CD4-positive, alpha-beta T cell (primary cell): Measurements from ENCODE around the gene USP2. TPM values are rescaled to one million over a fixed set of nuclear protein-coding genes. Genes with fewer than 3 reads are reported as not detected.

Experiments used
- ATAC-seq: fragments of 200-7000 bp; cut with Tn5 transposase; one replicate; pipeline ENCODE4 v1.10.0; 2022; ENCODE audit warnings: mild to moderate bottlenecking; ENCODE audit not compliant: poor library complexity
- CTCF ChIA-PET: fragments of 350-600 bp; sonication (Branson Sonifier 250); formaldehyde crosslinking; loops from one replicate; lab custom pipeline; 2021; ENCODE audit warnings: antibody characterized with exemption, inconsistent platforms; lab: Charles Lee
- POLR2A ChIA-PET: fragments of 350-600 bp; sonication (Branson Sonifier 250); formaldehyde crosslinking; loops from one replicate; lab custom pipeline; 2021; ENCODE audit warnings: antibody characterized with exemption, inconsistent platforms; lab: Charles Lee
- DNase-seq, 14 experiments: peaks; one replicate each; pipeline ENCODE4 v3.0.0-alpha.2; 2013 to 2020; ENCODE audit warnings: mixed read lengths in 2 of 14
- H3K27ac ChIP-seq, 2 donors: one replicate each; pipeline versions ENCODE4 v1.5.1 to v1.7.0; 2013; ENCODE audit warnings: low read length in 2 of 2, low read depth in 1 of 2, mild to moderate bottlenecking in 1 of 2
- H3K27me3 ChIP-seq, 2 experiments: 1 replicate in 1 of 2; 2 replicates in 1 of 2; pipeline versions ENCODE4 v1.6.1 to v1.7.0; 2013; ENCODE audit warnings: low read length in 2 of 2, control low read depth in 1 of 2, mild to moderate bottlenecking in 1 of 2, moderate library complexity in 1 of 2; ENCODE audit not compliant: insufficient read depth in 2 of 2, control insufficient read depth in 1 of 2
- H3K36me3 ChIP-seq: one replicate; pipeline ENCODE4 v1.6.1; 2013; ENCODE audit warnings: low read length, control low read depth; ENCODE audit not compliant: insufficient read depth
- H3K4me1 ChIP-seq: one replicate; pipeline ENCODE4 v1.6.1; 2013; ENCODE audit warnings: low read length, control low read depth; ENCODE audit not compliant: insufficient read depth
- H3K4me3 ChIP-seq: one replicate; pipeline ENCODE4 v1.5.1; 2013; ENCODE audit warnings: mild to moderate bottlenecking, low read length, moderate library complexity
- H3K9me3 ChIP-seq, 2 experiments: 1 replicate in 1 of 2; 2 replicates in 1 of 2; pipeline versions ENCODE4 v1.6.1 to v1.7.0; 2013; ENCODE audit warnings: low read length in 2 of 2, mild to moderate bottlenecking in 2 of 2, control low read depth in 1 of 2, moderate library complexity in 1 of 2; ENCODE audit not compliant: control insufficient read depth in 1 of 2, insufficient read depth in 1 of 2
- H3K27ac Mint-ChIP-seq: one replicate; pipeline ENCODE4 v1.8.0; 2020; ENCODE audit warnings: mixed read lengths
- H3K27me3 Mint-ChIP-seq: one replicate; pipeline ENCODE4 v1.8.0; 2021; ENCODE audit warnings: mixed read lengths
- H3K36me3 Mint-ChIP-seq: one replicate; pipeline ENCODE4 v1.8.0; 2021; ENCODE audit warnings: low read depth, mixed read lengths
- H3K4me1 Mint-ChIP-seq: one replicate; pipeline ENCODE4 v1.8.0; 2021; ENCODE audit warnings: low read depth, mixed read lengths
- H3K4me3 Mint-ChIP-seq: one replicate; pipeline ENCODE4 v1.8.0; 2020; ENCODE audit warnings: mild to moderate bottlenecking, mixed read lengths
- H3K9me3 Mint-ChIP-seq: one replicate; pipeline ENCODE4 v1.8.0; 2020; ENCODE audit warnings: mixed read lengths
- intact Hi-C, 2 experiments: fragments of 100-400 bp; cut with DNase I in 1 of 2; cut with micrococcal nuclease in 1 of 2; formaldehyde crosslinking; loops; one replicate each; pipeline versions ENCODE4 v1.15.1 to v1.9.0; 2023 to 2025; cut with DNase I, micrococcal nuclease
- total RNA-seq, 174 experiments: library from RNA in 2 of 174; stranded (reverse) in 2 of 174; gene quantifications; one replicate each; pipeline ENCODE4 v1.2.3 and lab custom pipeline; 2021 to 2026
- TF ChIP-seq, protein P1 (sequence below): fragments of 200-600 bp; IDR thresholded peaks from one replicate; pipeline ENCODE4 v1.8.0; 2022; ENCODE audit warnings: antibody characterized with exemption, mild to moderate bottlenecking

The USP2 gene
- total RNA-seq, 2 experiments from 2014 or later, result 2.0 to 2.6 TPM

DNA sequence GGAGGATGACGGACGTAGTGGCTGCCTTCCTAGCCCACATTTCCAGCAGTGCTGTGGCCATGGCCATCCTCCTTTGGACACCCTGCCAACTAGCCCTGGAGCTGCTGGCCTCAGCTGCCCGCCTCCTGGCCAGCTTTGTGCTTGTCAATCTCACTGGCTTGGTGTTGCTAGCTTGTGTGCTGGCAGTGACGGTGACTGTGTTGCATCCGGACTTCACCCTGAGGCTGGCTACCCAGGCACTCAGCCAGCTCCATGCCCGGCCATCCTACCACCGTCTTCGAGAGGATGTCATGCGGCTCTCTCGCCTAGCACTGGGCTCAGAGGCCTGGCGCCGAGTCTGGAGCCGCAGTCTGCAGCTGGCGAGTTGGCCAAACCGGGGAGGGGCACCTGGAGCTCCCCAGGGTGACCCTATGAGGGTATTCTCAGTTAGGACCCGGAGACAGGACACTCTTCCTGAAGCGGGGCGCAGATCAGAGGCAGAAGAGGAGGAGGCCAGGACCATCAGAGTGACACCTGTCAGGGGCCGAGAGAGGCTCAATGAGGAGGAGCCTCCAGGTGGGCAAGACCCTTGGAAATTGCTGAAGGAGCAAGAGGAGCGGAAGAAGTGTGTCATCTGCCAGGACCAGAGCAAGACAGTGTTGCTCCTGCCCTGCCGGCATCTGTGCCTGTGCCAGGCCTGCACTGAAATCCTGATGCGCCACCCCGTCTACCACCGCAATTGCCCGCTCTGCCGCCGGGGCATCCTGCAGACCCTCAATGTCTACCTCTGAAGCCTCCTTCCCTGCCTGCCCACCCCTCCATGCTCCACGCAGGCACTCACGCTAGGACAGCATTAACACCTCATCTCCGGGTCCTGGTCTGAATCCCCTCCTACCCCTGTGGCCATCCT lies 45.6 kb downstream of the USP2 start:
- H3K9me3 ChIP-seq, result peaks cover 0 to 7% of the 10 kb centered on the region in 2 experiments
- peaks cover 49% of the 10 kb centered on the region for H3K4me1 ChIP-seq
- H3K36me3 ChIP-seq, result peaks cover 4% of the 10 kb centered on the region
- Mint-ChIP-seq H3K36me3 (peaks cover 27% of the 10 kb centered on the region), H3K4me1 (peaks cover 38% of the 10 kb centered on the region), H3K27me3 (peaks cover 18% of the 10 kb centered on the region), H3K9me3 (no peaks in the 10 kb centered on the region), H3K27ac (peak overlapping the region; percentile 71), H3K4me3 (peak overlapping the region; percentile 99)
- TF ChIP-seq, protein P1, sequence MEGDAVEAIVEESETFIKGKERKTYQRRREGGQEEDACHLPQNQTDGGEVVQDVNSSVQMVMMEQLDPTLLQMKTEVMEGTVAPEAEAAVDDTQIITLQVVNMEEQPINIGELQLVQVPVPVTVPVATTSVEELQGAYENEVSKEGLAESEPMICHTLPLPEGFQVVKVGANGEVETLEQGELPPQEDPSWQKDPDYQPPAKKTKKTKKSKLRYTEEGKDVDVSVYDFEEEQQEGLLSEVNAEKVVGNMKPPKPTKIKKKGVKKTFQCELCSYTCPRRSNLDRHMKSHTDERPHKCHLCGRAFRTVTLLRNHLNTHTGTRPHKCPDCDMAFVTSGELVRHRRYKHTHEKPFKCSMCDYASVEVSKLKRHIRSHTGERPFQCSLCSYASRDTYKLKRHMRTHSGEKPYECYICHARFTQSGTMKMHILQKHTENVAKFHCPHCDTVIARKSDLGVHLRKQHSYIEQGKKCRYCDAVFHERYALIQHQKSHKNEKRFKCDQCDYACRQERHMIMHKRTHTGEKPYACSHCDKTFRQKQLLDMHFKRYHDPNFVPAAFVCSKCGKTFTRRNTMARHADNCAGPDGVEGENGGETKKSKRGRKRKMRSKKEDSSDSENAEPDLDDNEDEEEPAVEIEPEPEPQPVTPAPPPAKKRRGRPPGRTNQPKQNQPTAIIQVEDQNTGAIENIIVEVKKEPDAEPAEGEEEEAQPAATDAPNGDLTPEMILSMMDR, result no peak
- ChIA-PET CTCF (interaction anchor here (1.2 kb wide), 1 partner anchor 12 kb away, joined by 3 read pairs; no protein-coding TSS in a partner anchor), POLR2A (no interaction called here)
- intact Hi-C loops, result no loop called here
- H3K27me3 ChIP-seq, result peaks cover 23 to 25% of the 10 kb centered on the region in 2 experiments
- H3K4me3 ChIP-seq, result no peak overlapping the region
- ATAC-seq (no peak), DNase-seq (peak in 1 of 14 experiments; percentile 37)
- no peak overlapping the region for H3K27ac ChIP-seq

DNA sequence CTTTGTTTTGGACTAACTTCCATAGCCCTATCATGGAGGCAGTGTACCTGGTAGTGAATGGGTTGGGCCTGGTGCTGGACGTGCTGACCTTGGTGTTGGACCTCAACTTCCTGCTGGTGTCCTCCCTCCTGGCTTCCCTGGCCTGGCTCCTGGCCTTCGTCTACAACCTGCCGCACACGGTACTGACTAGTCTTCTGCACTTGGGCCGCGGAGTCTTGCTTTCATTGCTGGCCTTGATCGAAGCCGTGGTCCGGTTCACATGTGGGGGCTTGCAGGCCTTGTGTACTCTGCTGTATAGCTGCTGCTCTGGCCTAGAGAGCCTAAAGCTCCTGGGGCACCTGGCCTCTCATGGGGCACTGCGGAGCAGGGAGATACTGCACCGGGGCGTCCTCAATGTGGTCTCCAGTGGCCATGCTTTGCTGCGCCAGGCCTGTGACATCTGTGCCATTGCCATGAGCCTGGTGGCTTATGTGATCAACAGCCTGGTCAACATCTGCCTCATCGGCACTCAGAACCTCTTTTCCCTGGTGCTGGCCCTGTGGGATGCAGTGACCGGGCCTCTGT lies 46.3 kb downstream of the USP2 start:
- Mint-ChIP-seq H3K4me1 (peaks cover 35% of the 10 kb centered on the region), H3K36me3 (peaks cover 27% of the 10 kb centered on the region), H3K27me3 (peaks cover 15% of the 10 kb centered on the region), H3K4me3 (peak overlapping the region; percentile 99), H3K9me3 (no peaks in the 10 kb centered on the region), H3K27ac (peak overlapping the region; percentile 94)
- Histone ChIP-seq H3K4me1 (peaks cover 42% of the 10 kb centered on the region), H3K27ac (peak overlapping the region; percentile 47 to 82), H3K4me3 (peak overlapping the region; percentile 99), H3K27me3 (peaks cover 16 to 18% of the 10 kb centered on the region in 2 experiments), H3K9me3 (peaks cover 0 to 7% of the 10 kb centered on the region in 2 experiments), H3K36me3 (peaks cover 4% of the 10 kb centered on the region)
- TF ChIP-seq, protein P1, result no peak
- POLR2A ChIA-PET, result no interaction called here
- no peak for ATAC-seq
- intact Hi-C loops, result no loop called here
- CTCF ChIA-PET, result interaction anchor here (1.0 to 1.2 kb wide), 2 partner anchors 11 to 14 kb away, joined by 3 read pairs; no protein-coding TSS in a partner anchor
- peak in 1 of 14 experiments; percentile 35 for DNase-seq

DNA sequence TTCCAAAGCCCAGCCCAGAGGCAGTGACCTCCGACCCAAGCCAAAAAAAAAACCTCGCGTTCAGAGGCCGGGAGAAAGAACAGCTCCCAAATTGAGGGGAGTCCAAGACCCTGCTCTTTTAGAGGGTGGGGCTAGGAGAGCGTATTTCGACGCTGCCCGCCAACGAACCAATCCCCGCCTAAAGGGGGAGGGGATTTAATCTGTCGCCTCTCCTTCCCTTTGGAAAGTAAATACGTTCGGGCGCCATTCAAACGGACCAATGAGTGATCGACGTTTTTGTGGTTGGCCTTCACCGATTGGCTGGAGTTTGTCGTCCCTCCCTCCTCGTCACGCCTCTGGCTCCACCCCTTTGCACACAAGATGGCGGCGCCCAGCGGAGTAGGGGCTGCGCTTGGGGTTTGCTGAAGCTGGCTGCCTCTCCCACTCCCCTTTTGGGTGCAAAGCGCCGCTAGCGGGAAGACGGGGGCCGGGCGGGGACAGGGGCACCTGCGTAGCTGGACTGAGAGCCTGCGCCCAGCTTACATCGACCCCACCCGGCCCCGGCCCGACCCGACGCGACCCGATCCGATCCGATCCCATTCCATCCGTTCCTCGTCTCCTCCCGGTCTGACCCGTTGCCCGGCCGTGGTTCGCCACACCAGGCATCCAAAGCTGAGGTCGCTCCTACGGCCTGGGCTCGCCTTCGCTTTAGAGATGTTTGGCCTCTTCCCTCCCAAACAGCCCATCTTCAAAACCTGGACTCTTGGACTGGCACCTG lies 47.1 kb downstream of the USP2 start, which contains the start of gene RNF26:
RNF26 (plus strand) TSS at position 354 of the 757 bp plus-strand sequence. CDS start 596 bp downstream, outside the sequence.
- TF ChIP-seq, protein P1, result no peak
- peak within 1 kb of the TSS; percentile 94 for H3K27ac Mint-ChIP-seq
- peaks cover 27% of the 10 kb centered on the region for H3K36me3 Mint-ChIP-seq
- POLR2A ChIA-PET, result interaction anchor here (0.8 to 1.0 kb wide), 2 partner anchors 19 to 22 kb away, joined by 3 to 4 read pairs; no protein-coding TSS in a partner anchor
- Histone ChIP-seq H3K9me3 (peaks cover 0 to 2% of the 10 kb centered on the region in 2 experiments), H3K4me1 (peaks cover 33% of the 10 kb centered on the region), H3K4me3 (peak within 1 kb of the TSS; percentile 99), H3K27me3 (peaks cover 9 to 11% of the 10 kb centered on the region in 2 experiments), H3K27ac (peak within 1 kb of the TSS; percentile 47 to 82), H3K36me3 (peaks cover 4% of the 10 kb centered on the region)
- intact Hi-C loops, result no loop called here
- peaks cover 34% of the 10 kb centered on the region for H3K4me1 Mint-ChIP-seq
- H3K9me3 Mint-ChIP-seq, result no peaks in the 10 kb centered on the region
- ATAC-seq (peak; percentile 94), DNase-seq (peak; percentile 88 to 98 (median 92))
- H3K4me3 Mint-ChIP-seq, result peak within 1 kb of the TSS; percentile 99
- CTCF ChIA-PET, result interaction anchor here (1.0 kb wide), 1 partner anchor 13 kb away, joined by 3 read pairs; no protein-coding TSS in a partner anchor
- H3K27me3 Mint-ChIP-seq, result peaks cover 13% of the 10 kb centered on the region
